B cell (primary cell): ENCODE measurements around the gene GBA2. TPM values are rescaled to one million over a fixed set of nuclear protein-coding genes. Genes with fewer than 3 reads are reported as not detected.
A peak's percentile ranks its signal among the peaks of the same experiment; 100 is the strongest.

Experiments
- ATAC-seq: fragments of 200-7000 bp; cut with Tn5 transposase; one replicate; pipeline ENCODE4 v1.10.0; 2021; ENCODE audit warnings: low read depth, mild to moderate bottlenecking, moderate number of reproducible peaks, moderate library complexity
- CTCF ChIA-PET: fragments of 350-600 bp; sonication (Branson Sonifier 250); formaldehyde crosslinking; loops from one replicate; lab custom pipeline; 2021; ENCODE audit warnings: antibody characterized with exemption, inconsistent platforms; lab: Charles Lee
- POLR2A ChIA-PET: fragments of 350-600 bp; sonication (Branson Sonifier 250); formaldehyde crosslinking; loops from one replicate; lab custom pipeline; 2021; ENCODE audit warnings: antibody characterized with exemption; lab: Charles Lee
- DNase-seq: peaks from one replicate; pipeline ENCODE4 v3.0.0; 2013
- H2AFZ ChIP-seq: 2 replicates; pipeline ENCODE4 v1.6.1; 2012; ENCODE audit warnings: mild to moderate bottlenecking, low read depth, low read length; ENCODE audit not compliant: insufficient read depth, poor library complexity, severe bottlenecking
- H3K27ac ChIP-seq, 2 donors: 1 replicate in 1 of 2; 2 replicates in 1 of 2; pipeline ENCODE4 v1.5.1; 2012 to 2013; ENCODE audit warnings: low read length in 2 of 2, mild to moderate bottlenecking in 2 of 2, moderate library complexity in 1 of 2
- H3K27me3 ChIP-seq, 4 experiments: fragments of 200-600 bp in 1 of 4; sonication (generic) in 1 of 4; replicated peaks in 1 of 4; 1 replicate in 2 of 4; 2 replicates in 2 of 4; pipeline versions ENCODE4 v1.6.1 to v1.7.0; 2013 to 2016; ENCODE audit warnings: low read length in 3 of 4, mild to moderate bottlenecking in 2 of 4, mixed read lengths in 1 of 4, moderate library complexity in 1 of 4; ENCODE audit not compliant: insufficient read depth in 4 of 4, control insufficient read depth in 3 of 4; ENCODE audit errors: control extremely low read depth in 1 of 4
- H3K36me3 ChIP-seq, 2 experiments: replicated peaks in 1 of 2; 1 replicate in 1 of 2; 2 replicates in 1 of 2; pipeline versions ENCODE4 v1.6.1 to v1.7.1; 2013; ENCODE audit warnings: low read length in 1 of 2; ENCODE audit not compliant: insufficient read depth in 2 of 2, control insufficient read depth in 1 of 2; ENCODE audit errors: control extremely low read depth in 1 of 2, extremely low read depth in 1 of 2
- H3K4me1 ChIP-seq, 2 donors: fragments of 200-600 bp in 1 of 2; sonication (generic) in 1 of 2; 1 replicate in 1 of 2; 2 replicates in 1 of 2; pipeline versions ENCODE4 v1.5.1 to v1.6.1; 2013 to 2017; ENCODE audit warnings: low read length in 2 of 2; ENCODE audit not compliant: control insufficient read depth in 2 of 2, insufficient read depth in 2 of 2
- H3K4me2 ChIP-seq: replicated peaks from 2 replicates; pipeline ENCODE3; 2012; ENCODE audit warnings: mild to moderate bottlenecking, low read depth, low read length; ENCODE audit not compliant: poor library complexity, severe bottlenecking
- H3K4me3 ChIP-seq, 5 experiments: fragments of 200-600 bp in 1 of 5; sonication (generic) in 1 of 5; 1 replicate in 3 of 5; 2 replicates in 2 of 5; pipeline versions ENCODE4 v1.5.1 to v1.7.0; 2011 to 2016; ENCODE audit warnings: low read length in 4 of 5, mild to moderate bottlenecking in 4 of 5, low read depth in 2 of 5, control low read depth in 1 of 5, moderate library complexity in 1 of 5; ENCODE audit not compliant: insufficient read depth in 1 of 5; ENCODE audit errors: control extremely low read depth in 1 of 5, extremely low read depth in 1 of 5
- H3K79me2 ChIP-seq: fragments of 200-600 bp; sonication (generic); one replicate; pipeline ENCODE4 v1.6.0; 2016; ENCODE audit warnings: low read length; ENCODE audit not compliant: control insufficient read depth, insufficient read depth
- H3K9ac ChIP-seq: fragments of 200-600 bp; sonication (generic); 2 replicates; pipeline ENCODE4 v1.6.1; 2017; ENCODE audit warnings: mild to moderate bottlenecking, low read length, moderate library complexity
- H3K9me3 ChIP-seq, 3 donors: one replicate each; pipeline versions ENCODE4 v1.6.1 to v1.7.1; 2013; ENCODE audit warnings: low read length in 2 of 3; ENCODE audit not compliant: control insufficient read depth in 2 of 3, insufficient read depth in 1 of 3; ENCODE audit errors: control extremely low read depth in 1 of 3
- H4K20me1 ChIP-seq: 2 replicates; pipeline ENCODE4 v1.6.0; 2012; ENCODE audit warnings: mild to moderate bottlenecking, low read length; ENCODE audit not compliant: insufficient read depth, control insufficient read depth, poor library complexity, severe bottlenecking
- H3K27ac Mint-ChIP-seq: one replicate; pipeline ENCODE4 v1.8.0; 2021; ENCODE audit warnings: mixed read lengths
- H3K27me3 Mint-ChIP-seq: one replicate; pipeline ENCODE4 v1.8.0; 2021; ENCODE audit warnings: mixed read lengths
- H3K4me1 Mint-ChIP-seq: one replicate; pipeline ENCODE4 v1.8.0; 2021; ENCODE audit warnings: mixed read lengths
- H3K4me3 Mint-ChIP-seq: one replicate; pipeline ENCODE4 v1.8.0; 2021; ENCODE audit warnings: mixed read lengths
- H3K9me3 Mint-ChIP-seq: one replicate; pipeline ENCODE4 v1.8.0; 2022; ENCODE audit warnings: mixed read lengths; ENCODE audit not compliant: insufficient read depth
- EZH2 ChIP-seq: IDR thresholded peaks from 2 replicates; pipeline ENCODE4 v1.6.1; 2012; ENCODE audit warnings: borderline replicate concordance, low read depth, mild to moderate bottlenecking, moderate library complexity, low read length; ENCODE audit not compliant: insufficient read depth, poor library complexity, severe bottlenecking
- WGBS: methylation state at CpG from one replicate; pipeline ENCODE4 v1.1.5; 2013; ENCODE audit warnings: missing lambda C conversion rate; ENCODE audit not compliant: insufficient coverage; 5-methylcytosine and 5-hydroxymethylcytosine counted together
- intact Hi-C: fragments of 100-400 bp; cut with micrococcal nuclease; formaldehyde crosslinking; loops from one replicate; pipeline ENCODE4 v1.10.0; 2022
- polyA plus RNA-seq: library from polyadenylated mRNA; depleted of rRNA; stranded (reverse); fragments of >200 nt; gene quantifications from 2 replicates; pipeline ENCODE4 v1.2.3, GENCODE V29; 2012
- total RNA-seq, 2 donors: library from RNA; stranded (reverse); fragments of 120-200 nt in 1 of 2; gene quantifications; 1 replicate in 1 of 2; 2 replicates in 1 of 2; pipeline versions ENCODE4 v1.2.3 to v1.2.4, GENCODE V29; 2013 to 2022
- TF ChIP-seq, protein P1 (sequence below): fragments of 200-600 bp; IDR thresholded peaks from one replicate; pipeline ENCODE4 v1.8.0; 2022; ENCODE audit warnings: antibody characterized with exemption, mild to moderate bottlenecking

Gene GBA2
- total and polyA plus RNA-seq, 2 donors (not counting 1 experiment from before 2014, with no cell fraction given): 114 to 137 TPM

DNA sequence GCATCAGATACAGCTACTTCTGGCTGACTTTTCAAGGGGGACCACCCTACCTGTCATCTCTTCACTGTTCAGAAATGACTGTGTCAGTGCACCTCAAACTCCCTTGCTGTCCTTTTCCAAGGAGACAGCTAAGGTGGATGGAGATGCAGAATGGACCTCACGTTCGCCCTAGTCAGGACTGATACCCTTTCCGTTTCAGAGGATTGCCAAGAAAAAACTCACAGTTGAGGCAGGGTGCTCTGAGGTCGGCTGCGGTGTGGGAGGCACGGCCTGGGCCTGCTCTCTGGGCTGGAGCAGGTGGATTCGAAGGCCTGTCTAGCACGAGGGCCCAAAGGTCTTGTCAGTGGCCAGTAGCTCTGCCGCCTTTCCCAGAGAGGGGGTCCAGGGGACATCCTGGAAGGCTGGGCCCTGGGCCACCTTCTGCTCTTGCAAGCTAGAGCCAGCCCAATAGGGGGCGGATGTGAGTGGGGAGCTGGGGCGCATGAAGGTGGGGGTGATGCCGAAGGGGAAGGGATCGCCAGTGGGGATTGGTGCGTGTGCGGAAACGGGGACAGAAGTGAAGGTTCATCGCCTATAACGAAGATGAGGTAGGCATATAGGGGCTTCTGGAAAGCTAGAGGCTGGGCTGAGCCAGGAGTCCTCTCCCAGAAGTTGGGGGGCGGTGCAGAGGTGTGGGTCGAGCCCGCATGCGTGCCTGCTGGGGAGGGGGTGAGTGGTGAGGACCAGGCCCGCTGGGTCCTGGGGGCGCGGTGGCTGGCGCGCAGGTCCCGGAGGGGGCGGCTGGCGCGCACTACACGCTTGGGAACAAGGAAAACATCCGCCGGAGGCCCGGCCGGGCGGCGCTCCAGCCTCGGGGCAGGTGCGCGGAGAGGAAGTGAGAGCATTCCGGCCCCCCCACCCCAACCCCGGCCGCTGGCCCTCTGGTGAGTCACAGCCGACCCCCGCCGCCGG is 7.5 kb upstream of the GBA2 start:
- Histone ChIP-seq H3K4me1 (peaks cover 34 to 44% of the 10 kb centered on the region in 2 donors), H3K36me3 (peaks cover 2 to 31% of the 10 kb centered on the region in 2 experiments), H3K27ac (peak overlapping the region; percentile 92 to 94), H2AFZ (peak overlapping the region; percentile 88), H4K20me1 (no peaks in the 10 kb centered on the region), H3K9me3 (no peaks in the 10 kb centered on the region), H3K4me3 (peak overlapping the region; percentile 39 to 85 (median 81)), H3K27me3 (no peaks in the 10 kb centered on the region), H3K4me2 (peak overlapping the region; percentile 89), H3K79me2 (peaks cover 80% of the 10 kb centered on the region), H3K9ac (peak overlapping the region; percentile 82)
- 4% methylated on average over 47 of the region's 48 CpGs for WGBS
- intact Hi-C loops: loop anchor here (1.0 to 5.0 kb wide), 7 partner anchors 7 to 639 kb away; partner anchors contain the start of genes ATOSB, CREB3, GBA2 and HINT2
- TF ChIP-seq EZH2: no peak
- TF ChIP-seq, protein P1, sequence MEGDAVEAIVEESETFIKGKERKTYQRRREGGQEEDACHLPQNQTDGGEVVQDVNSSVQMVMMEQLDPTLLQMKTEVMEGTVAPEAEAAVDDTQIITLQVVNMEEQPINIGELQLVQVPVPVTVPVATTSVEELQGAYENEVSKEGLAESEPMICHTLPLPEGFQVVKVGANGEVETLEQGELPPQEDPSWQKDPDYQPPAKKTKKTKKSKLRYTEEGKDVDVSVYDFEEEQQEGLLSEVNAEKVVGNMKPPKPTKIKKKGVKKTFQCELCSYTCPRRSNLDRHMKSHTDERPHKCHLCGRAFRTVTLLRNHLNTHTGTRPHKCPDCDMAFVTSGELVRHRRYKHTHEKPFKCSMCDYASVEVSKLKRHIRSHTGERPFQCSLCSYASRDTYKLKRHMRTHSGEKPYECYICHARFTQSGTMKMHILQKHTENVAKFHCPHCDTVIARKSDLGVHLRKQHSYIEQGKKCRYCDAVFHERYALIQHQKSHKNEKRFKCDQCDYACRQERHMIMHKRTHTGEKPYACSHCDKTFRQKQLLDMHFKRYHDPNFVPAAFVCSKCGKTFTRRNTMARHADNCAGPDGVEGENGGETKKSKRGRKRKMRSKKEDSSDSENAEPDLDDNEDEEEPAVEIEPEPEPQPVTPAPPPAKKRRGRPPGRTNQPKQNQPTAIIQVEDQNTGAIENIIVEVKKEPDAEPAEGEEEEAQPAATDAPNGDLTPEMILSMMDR: peak; percentile 70
- Mint-ChIP-seq H3K27me3 (no peaks in the 10 kb centered on the region), H3K27ac (peak overlapping the region; percentile 97), H3K9me3 (no peaks in the 10 kb centered on the region), H3K4me1 (peaks cover 65% of the 10 kb centered on the region), H3K4me3 (peak overlapping the region; percentile 93)
- DNase-seq (peak; percentile 84), ATAC-seq (peak; percentile 80)
- CTCF ChIA-PET: interaction anchor here (0.8 to 7.7 kb wide), 23 partner anchors 11 to 153 kb away, joined by 3 to 56 read pairs (median 4); partner anchors contain the start of genes CCDC107, CREB3, GBA2 and HINT2
- POLR2A ChIA-PET: interaction anchor here (0.6 to 3.1 kb wide), 13 partner anchors 8 to 1710 kb away, joined by 3 to 16 read pairs (median 3); partner anchors contain the start of genes FAM221B, GBA2 and RGP1
